ENCODE data around the gene CNTLN.

GRCh38 chr9:17332115-17332514, 197.3 kb downstream of the CNTLN start:
- TF ChIP-seq, protein P1, sequence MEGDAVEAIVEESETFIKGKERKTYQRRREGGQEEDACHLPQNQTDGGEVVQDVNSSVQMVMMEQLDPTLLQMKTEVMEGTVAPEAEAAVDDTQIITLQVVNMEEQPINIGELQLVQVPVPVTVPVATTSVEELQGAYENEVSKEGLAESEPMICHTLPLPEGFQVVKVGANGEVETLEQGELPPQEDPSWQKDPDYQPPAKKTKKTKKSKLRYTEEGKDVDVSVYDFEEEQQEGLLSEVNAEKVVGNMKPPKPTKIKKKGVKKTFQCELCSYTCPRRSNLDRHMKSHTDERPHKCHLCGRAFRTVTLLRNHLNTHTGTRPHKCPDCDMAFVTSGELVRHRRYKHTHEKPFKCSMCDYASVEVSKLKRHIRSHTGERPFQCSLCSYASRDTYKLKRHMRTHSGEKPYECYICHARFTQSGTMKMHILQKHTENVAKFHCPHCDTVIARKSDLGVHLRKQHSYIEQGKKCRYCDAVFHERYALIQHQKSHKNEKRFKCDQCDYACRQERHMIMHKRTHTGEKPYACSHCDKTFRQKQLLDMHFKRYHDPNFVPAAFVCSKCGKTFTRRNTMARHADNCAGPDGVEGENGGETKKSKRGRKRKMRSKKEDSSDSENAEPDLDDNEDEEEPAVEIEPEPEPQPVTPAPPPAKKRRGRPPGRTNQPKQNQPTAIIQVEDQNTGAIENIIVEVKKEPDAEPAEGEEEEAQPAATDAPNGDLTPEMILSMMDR (conservative IDR thresholded peaks at IDR 0.05), result no peak
- TF ChIP-seq ZFX (IDR thresholded peaks at IDR 0.05), result no peak

Measured in C4-2B (cell line).